GM23338 (cell line): Measurements from ENCODE around the gene BBOX1. TPM values are rescaled to one million over a fixed set of nuclear protein-coding genes. Genes with fewer than 3 reads are reported as not detected.
"Not testable (repeated sequence)": the region's sequence is repeated elsewhere in the genome, so short reads cannot be mapped to it uniquely, and the experiment has no call there.

ENCODE experiments used
- ATAC-seq: fragments of 200-7000 bp; cut with Tn5 transposase; 3 replicates; pipeline ENCODE4 v1.9.1; 2020
- DNase-seq: peaks from one replicate; pipeline ENCODE4 v3.0.0-alpha.2; 2015; ENCODE audit warnings: low spot score
- H2AFZ ChIP-seq: fragments of 200-600 bp; sonication (generic); 2 replicates; pipeline ENCODE4 v1.8.0; 2016; ENCODE audit warnings: antibody characterized with exemption, mild to moderate bottlenecking, moderate library complexity
- H3F3A ChIP-seq: fragments of 200-600 bp; sonication (generic); replicated peaks from 2 replicates; pipeline ENCODE4 v1.8.0; 2017; ENCODE audit warnings: antibody characterized with exemption, mixed run types, low read depth
- H3K27ac ChIP-seq: fragments of 200-600 bp; sonication (generic); 2 replicates; pipeline ENCODE4 v1.6.1; 2016; ENCODE audit warnings: low read depth
- H3K27me3 ChIP-seq: fragments of 200-600 bp; sonication (generic); 2 replicates; pipeline ENCODE4 v1.8.0; 2016; ENCODE audit warnings: mild to moderate bottlenecking, mixed run types, moderate library complexity; ENCODE audit not compliant: insufficient read depth
- H3K36me3 ChIP-seq: fragments of 200-600 bp; sonication (generic); 2 replicates; pipeline ENCODE4 v1.8.0; 2016; ENCODE audit warnings: mild to moderate bottlenecking; ENCODE audit not compliant: insufficient read depth
- H3K4me1 ChIP-seq: fragments of 200-600 bp; sonication (generic); 2 replicates; pipeline ENCODE4 v1.8.0; 2016; ENCODE audit warnings: mild to moderate bottlenecking, moderate library complexity; ENCODE audit not compliant: insufficient read depth
- H3K4me2 ChIP-seq: fragments of 200-600 bp; sonication (generic); 2 replicates; pipeline ENCODE4 v1.7.1; 2017; ENCODE audit warnings: mixed run types
- H3K4me3 ChIP-seq: fragments of 200-600 bp; sonication (generic); 2 replicates; pipeline ENCODE4 v1.6.1; 2016; ENCODE audit warnings: mixed run types
- H3K79me2 ChIP-seq: fragments of 200-600 bp; sonication (generic); replicated peaks from 2 replicates; pipeline ENCODE4 v1.8.0; 2017; ENCODE audit warnings: mild to moderate bottlenecking; ENCODE audit not compliant: insufficient read depth
- H3K9me2 ChIP-seq: fragments of 200-600 bp; sonication (generic); 2 replicates; pipeline ENCODE4 v1.8.0; 2017; ENCODE audit not compliant: insufficient read depth
- H4K20me1 ChIP-seq: fragments of 200-600 bp; sonication (generic); replicated peaks from 2 replicates; pipeline ENCODE4 v1.8.0; 2017; ENCODE audit warnings: mild to moderate bottlenecking; ENCODE audit not compliant: insufficient read depth
- H3K27ac Mint-ChIP-seq: 2 replicates; pipeline ENCODE4 v1.8.0; 2020; ENCODE audit warnings: inconsistent platforms, mild to moderate bottlenecking, moderate library complexity, mixed read lengths
- H3K27me3 Mint-ChIP-seq: 3 replicates; pipeline ENCODE4 v1.8.0; 2022; ENCODE audit warnings: low read depth, mild to moderate bottlenecking, moderate library complexity, mixed read lengths, inconsistent platforms; ENCODE audit not compliant: insufficient read depth, poor library complexity
- H3K36me3 Mint-ChIP-seq: 3 replicates; pipeline ENCODE4 v1.8.0; 2021; ENCODE audit warnings: low read depth, mild to moderate bottlenecking, inconsistent platforms, moderate library complexity, mixed read lengths
- H3K4me1 Mint-ChIP-seq: 3 replicates; pipeline ENCODE4 v1.8.0; 2020; ENCODE audit warnings: mild to moderate bottlenecking, inconsistent platforms, mixed read lengths
- H3K4me3 Mint-ChIP-seq: 3 replicates; pipeline ENCODE4 v1.8.0; 2021; ENCODE audit warnings: moderate library complexity, mild to moderate bottlenecking, inconsistent platforms, mixed read lengths
- H3K9me3 Mint-ChIP-seq: 3 replicates; pipeline ENCODE4 v1.8.0; 2020; ENCODE audit warnings: moderate library complexity, mild to moderate bottlenecking, inconsistent platforms, mixed read lengths
- CREB1 ChIP-seq: fragments of 250-450 bp; sonication (Bioruptor Pico); IDR thresholded peaks from 2 replicates; pipeline ENCODE4 v1.5.0; 2020; ENCODE audit warnings: low read depth, mild to moderate bottlenecking, moderate library complexity
- EZH2phosphoT487 ChIP-seq: fragments of 200-600 bp; sonication (generic); IDR thresholded peaks from one replicate; pipeline ENCODE4 v1.8.1; 2018; ENCODE audit warnings: antibody characterized with exemption; ENCODE audit not compliant: unreplicated experiment
- JUNB ChIP-seq: IDR thresholded peaks from one replicate; pipeline ENCODE4 v1.6.1; 2016; ENCODE audit warnings: antibody characterized with exemption; ENCODE audit not compliant: unreplicated experiment
- NANOG ChIP-seq: IDR thresholded peaks from 2 replicates; pipeline ENCODE4 v1.6.1; 2016; ENCODE audit warnings: antibody characterized with exemption, borderline replicate concordance
- POLR2AphosphoS5 ChIP-seq: IDR thresholded peaks from 2 replicates; pipeline ENCODE4 v1.6.1; 2016; ENCODE audit warnings: antibody characterized with exemption, low read depth
- STAT1 ChIP-seq: IDR thresholded peaks from one replicate; pipeline ENCODE4 v1.6.1; 2016; ENCODE audit warnings: antibody characterized with exemption; ENCODE audit not compliant: unreplicated experiment
- ZNF114 ChIP-seq: fragments of 250-450 bp; sonication (Bioruptor Pico); IDR thresholded peaks from 2 replicates; pipeline ENCODE4 v1.5.0; 2020; ENCODE audit warnings: mild to moderate bottlenecking, moderate library complexity
- ZNF331 ChIP-seq: fragments of 250-450 bp; sonication (Bioruptor Pico); IDR thresholded peaks from 2 replicates; pipeline ENCODE4 v1.5.0; 2020; ENCODE audit warnings: low read depth, mild to moderate bottlenecking, moderate library complexity
- polyA plus RNA-seq: library from polyadenylated mRNA; unstranded; fragments of >200 nt; fragmentation: Nextera tagmentation; extraction: Ambion mirVana; gene quantifications from 2 replicates; pipeline ENCODE4 v1.2.1, GENCODE V29; 2016
- total RNA-seq: library from RNA; depleted of rRNA; stranded (reverse); fragments of >200 nt; shearing (Covaris generic); gene quantifications from 2 replicates; pipeline ENCODE4 v1.2.3, GENCODE V29; 2014
- TF ChIP-seq, protein P1 (sequence below): IDR thresholded peaks from 2 replicates; pipeline ENCODE4 v1.6.1; 2016; ENCODE audit warnings: antibody characterized with exemption
- TF ChIP-seq, protein P2 (sequence below): IDR thresholded peaks from one replicate; pipeline ENCODE4 v1.6.1; 2018; ENCODE audit warnings: antibody characterized with exemption; ENCODE audit not compliant: unreplicated experiment
- TF ChIP-seq, protein P3 (sequence below), 2 experiments: fragments of 200-600 bp in 1 of 2; sonication (generic) in 1 of 2; conservative IDR thresholded peaks; 2 replicates each; pipeline versions ENCODE4 v1.5.1 to v1.6.1; 2016 to 2017; ENCODE audit warnings: antibody characterized with exemption in 2 of 2, low read depth in 2 of 2, mild to moderate bottlenecking in 2 of 2, moderate library complexity in 1 of 2

BBOX1 gene
- total and polyA plus RNA-seq, 2 experiments from 2014 or later, result not detected

DNA sequence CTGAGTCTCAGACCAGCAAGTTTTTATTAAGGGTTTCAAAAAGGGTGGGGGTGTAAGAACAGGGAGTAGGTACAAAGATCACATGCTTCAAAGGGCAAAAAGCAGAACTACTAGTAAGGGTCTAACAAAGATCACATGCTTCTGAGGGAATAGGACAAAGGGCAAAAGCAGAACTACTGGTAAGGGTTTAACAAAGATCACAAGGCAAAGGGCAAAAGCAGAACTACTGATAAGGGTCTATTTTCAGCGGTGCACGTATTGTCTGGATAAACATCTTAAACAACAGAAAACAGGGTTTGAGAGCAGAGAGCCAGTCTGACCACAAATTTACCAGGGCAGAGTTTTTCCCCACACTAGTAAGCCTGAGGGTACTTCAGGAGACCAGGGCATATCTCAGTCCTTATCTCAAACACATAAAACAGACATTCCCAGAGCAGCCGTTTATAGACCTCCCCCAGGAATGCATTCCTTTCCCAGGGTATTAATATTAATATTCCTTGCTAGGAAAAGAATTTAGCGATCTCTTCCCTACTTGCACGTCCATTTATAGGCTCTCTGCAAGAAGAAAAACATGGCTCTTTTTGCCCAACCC, 49.8 kb downstream of the BBOX1 start:
- H3K4me1 Mint-ChIP-seq, H3K9me2 ChIP-seq, H4K20me1 ChIP-seq, ATAC-seq, H3K27me3 ChIP-seq, H3F3A ChIP-seq, H3K4me2 ChIP-seq, H3K27me3 Mint-ChIP-seq, H3K36me3 ChIP-seq, H3K4me3 ChIP-seq, H3K4me3 Mint-ChIP-seq, H3K79me2 ChIP-seq, H2AFZ ChIP-seq, H3K4me1 ChIP-seq, H3K27ac Mint-ChIP-seq, DNase-seq, H3K27ac ChIP-seq: not testable (repeated sequence)
- H3K9me3 Mint-ChIP-seq, result peaks cover 11% of the 10 kb centered on the region
- peaks cover 11% of the 10 kb centered on the region; the same call in 2 of the 3 replicates for H3K36me3 Mint-ChIP-seq

DNA sequence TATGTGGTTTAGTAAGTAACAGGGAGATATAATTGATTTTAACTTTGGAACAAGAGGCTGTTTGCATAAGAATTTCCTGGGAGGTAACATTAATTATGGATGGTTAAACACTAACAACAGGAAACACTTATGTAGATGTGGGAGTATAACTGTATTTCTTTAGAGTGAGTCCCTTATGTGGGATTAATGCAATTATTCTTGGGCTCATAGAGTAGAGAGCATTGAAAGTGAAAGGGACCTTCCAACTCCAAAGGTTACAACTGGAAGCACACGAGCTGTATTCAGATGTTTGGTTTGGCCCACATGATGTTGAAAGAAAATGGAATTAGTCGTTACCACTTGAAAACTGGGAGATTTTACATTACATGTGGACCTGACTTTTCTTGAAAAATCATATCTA, 53.5 kb downstream of the BBOX1 start:
- Mint-ChIP-seq H3K4me3 (no peak overlapping the region), H3K36me3 (peaks cover 11% of the 10 kb centered on the region; the same call in 2 of the 3 replicates), H3K27me3 (no peaks in the 10 kb centered on the region), H3K9me3 (peaks cover 11% of the 10 kb centered on the region), H3K4me1 (peaks cover 7% of the 10 kb centered on the region; the same call in 2 of the 3 replicates), H3K27ac (no peak overlapping the region)
- H3K79me2 ChIP-seq, result no peaks in the 10 kb centered on the region
- H3K4me2 ChIP-seq, result no peak overlapping the region
- H4K20me1 ChIP-seq, result no peaks in the 10 kb centered on the region
- no peaks in the 10 kb centered on the region for H3K27me3 ChIP-seq
- 0 out of 2 replicates have a peak, but pooled peaks cover 4% of the 10 kb centered on the region for H3K4me1 ChIP-seq
- no peak overlapping the region for H3K4me3 ChIP-seq
- no peaks in the 10 kb centered on the region for H3F3A ChIP-seq
- no peaks in the 10 kb centered on the region; the same call in 1 of the 2 replicates for H3K36me3 ChIP-seq
- DNase-seq, result no peak
- no peak for ATAC-seq
- no peak overlapping the region for H2AFZ ChIP-seq
- no peak overlapping the region for H3K27ac ChIP-seq
- H3K9me2 ChIP-seq, result peaks cover 8% of the 10 kb centered on the region; the same call in 1 of the 2 replicates
- TF ChIP-seq, protein P1, sequence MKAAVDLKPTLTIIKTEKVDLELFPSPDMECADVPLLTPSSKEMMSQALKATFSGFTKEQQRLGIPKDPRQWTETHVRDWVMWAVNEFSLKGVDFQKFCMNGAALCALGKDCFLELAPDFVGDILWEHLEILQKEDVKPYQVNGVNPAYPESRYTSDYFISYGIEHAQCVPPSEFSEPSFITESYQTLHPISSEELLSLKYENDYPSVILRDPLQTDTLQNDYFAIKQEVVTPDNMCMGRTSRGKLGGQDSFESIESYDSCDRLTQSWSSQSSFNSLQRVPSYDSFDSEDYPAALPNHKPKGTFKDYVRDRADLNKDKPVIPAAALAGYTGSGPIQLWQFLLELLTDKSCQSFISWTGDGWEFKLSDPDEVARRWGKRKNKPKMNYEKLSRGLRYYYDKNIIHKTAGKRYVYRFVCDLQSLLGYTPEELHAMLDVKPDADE, result no peak
- no peak for TF ChIP-seq ZNF331 (CRISPR knock-in tag)
- TF ChIP-seq POLR2AphosphoS5, result no peak
- TF ChIP-seq EZH2phosphoT487, result no peak
- TF ChIP-seq JUNB, result no peak
- TF ChIP-seq NANOG, result no peak
- TF ChIP-seq, protein P2, sequence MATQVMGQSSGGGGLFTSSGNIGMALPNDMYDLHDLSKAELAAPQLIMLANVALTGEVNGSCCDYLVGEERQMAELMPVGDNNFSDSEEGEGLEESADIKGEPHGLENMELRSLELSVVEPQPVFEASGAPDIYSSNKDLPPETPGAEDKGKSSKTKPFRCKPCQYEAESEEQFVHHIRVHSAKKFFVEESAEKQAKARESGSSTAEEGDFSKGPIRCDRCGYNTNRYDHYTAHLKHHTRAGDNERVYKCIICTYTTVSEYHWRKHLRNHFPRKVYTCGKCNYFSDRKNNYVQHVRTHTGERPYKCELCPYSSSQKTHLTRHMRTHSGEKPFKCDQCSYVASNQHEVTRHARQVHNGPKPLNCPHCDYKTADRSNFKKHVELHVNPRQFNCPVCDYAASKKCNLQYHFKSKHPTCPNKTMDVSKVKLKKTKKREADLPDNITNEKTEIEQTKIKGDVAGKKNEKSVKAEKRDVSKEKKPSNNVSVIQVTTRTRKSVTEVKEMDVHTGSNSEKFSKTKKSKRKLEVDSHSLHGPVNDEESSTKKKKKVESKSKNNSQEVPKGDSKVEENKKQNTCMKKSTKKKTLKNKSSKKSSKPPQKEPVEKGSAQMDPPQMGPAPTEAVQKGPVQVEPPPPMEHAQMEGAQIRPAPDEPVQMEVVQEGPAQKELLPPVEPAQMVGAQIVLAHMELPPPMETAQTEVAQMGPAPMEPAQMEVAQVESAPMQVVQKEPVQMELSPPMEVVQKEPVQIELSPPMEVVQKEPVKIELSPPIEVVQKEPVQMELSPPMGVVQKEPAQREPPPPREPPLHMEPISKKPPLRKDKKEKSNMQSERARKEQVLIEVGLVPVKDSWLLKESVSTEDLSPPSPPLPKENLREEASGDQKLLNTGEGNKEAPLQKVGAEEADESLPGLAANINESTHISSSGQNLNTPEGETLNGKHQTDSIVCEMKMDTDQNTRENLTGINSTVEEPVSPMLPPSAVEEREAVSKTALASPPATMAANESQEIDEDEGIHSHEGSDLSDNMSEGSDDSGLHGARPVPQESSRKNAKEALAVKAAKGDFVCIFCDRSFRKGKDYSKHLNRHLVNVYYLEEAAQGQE, result no peak
- no peak for TF ChIP-seq ZNF114
- TF ChIP-seq STAT1, result no peak
- no peak for TF ChIP-seq CREB1 (CRISPR knock-in tag)
- TF ChIP-seq, protein P3, sequence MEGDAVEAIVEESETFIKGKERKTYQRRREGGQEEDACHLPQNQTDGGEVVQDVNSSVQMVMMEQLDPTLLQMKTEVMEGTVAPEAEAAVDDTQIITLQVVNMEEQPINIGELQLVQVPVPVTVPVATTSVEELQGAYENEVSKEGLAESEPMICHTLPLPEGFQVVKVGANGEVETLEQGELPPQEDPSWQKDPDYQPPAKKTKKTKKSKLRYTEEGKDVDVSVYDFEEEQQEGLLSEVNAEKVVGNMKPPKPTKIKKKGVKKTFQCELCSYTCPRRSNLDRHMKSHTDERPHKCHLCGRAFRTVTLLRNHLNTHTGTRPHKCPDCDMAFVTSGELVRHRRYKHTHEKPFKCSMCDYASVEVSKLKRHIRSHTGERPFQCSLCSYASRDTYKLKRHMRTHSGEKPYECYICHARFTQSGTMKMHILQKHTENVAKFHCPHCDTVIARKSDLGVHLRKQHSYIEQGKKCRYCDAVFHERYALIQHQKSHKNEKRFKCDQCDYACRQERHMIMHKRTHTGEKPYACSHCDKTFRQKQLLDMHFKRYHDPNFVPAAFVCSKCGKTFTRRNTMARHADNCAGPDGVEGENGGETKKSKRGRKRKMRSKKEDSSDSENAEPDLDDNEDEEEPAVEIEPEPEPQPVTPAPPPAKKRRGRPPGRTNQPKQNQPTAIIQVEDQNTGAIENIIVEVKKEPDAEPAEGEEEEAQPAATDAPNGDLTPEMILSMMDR (conservative IDR thresholded peaks at IDR 0.05; ENCODE audit: low read depth in 2 of 2), result no peak
